VCaP (cell line): ENCODE results near the gene UBALD1.
A peak's percentile ranks its signal among the peaks of the same experiment; 100 is the strongest.

Experiments used
- H3K27ac ChIP-seq: fragments of 450-650 bp; 2 replicates; pipeline ENCODE4 v1.5.1; 2017
- TF ChIP-seq, protein P1 (sequence below): fragments of 450-650 bp; conservative IDR thresholded peaks from 2 replicates; pipeline ENCODE4 v1.5.1; 2017; ENCODE audit warnings: mild to moderate bottlenecking, moderate library complexity

UBALD1 gene

DNA sequence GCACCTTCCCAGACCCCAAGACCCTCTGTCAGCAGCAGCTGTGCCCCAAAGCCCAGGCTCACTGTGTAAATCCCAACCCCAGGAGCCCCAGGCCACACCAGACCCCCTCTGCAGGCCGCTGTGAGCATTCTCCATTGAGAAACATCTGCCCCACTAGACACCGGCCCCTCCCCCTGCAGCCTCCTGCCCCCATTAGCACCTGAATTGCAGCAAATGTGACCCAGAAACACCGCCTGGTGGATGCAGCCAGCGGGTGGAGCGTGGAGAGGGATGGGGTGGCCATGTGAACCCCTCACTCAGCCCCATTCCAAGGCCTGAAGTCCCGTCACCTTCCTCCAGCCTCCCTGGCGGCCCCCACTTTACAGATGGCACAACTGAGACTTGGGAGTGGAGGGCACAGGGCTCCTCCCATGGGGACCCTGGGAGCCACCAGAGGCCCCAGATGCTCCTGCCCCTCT lies 2.2 kb downstream of the UBALD1 start:
- TF ChIP-seq, protein P1, sequence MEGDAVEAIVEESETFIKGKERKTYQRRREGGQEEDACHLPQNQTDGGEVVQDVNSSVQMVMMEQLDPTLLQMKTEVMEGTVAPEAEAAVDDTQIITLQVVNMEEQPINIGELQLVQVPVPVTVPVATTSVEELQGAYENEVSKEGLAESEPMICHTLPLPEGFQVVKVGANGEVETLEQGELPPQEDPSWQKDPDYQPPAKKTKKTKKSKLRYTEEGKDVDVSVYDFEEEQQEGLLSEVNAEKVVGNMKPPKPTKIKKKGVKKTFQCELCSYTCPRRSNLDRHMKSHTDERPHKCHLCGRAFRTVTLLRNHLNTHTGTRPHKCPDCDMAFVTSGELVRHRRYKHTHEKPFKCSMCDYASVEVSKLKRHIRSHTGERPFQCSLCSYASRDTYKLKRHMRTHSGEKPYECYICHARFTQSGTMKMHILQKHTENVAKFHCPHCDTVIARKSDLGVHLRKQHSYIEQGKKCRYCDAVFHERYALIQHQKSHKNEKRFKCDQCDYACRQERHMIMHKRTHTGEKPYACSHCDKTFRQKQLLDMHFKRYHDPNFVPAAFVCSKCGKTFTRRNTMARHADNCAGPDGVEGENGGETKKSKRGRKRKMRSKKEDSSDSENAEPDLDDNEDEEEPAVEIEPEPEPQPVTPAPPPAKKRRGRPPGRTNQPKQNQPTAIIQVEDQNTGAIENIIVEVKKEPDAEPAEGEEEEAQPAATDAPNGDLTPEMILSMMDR = no peak
- peak overlapping the region; percentile 90 for H3K27ac ChIP-seq

DNA sequence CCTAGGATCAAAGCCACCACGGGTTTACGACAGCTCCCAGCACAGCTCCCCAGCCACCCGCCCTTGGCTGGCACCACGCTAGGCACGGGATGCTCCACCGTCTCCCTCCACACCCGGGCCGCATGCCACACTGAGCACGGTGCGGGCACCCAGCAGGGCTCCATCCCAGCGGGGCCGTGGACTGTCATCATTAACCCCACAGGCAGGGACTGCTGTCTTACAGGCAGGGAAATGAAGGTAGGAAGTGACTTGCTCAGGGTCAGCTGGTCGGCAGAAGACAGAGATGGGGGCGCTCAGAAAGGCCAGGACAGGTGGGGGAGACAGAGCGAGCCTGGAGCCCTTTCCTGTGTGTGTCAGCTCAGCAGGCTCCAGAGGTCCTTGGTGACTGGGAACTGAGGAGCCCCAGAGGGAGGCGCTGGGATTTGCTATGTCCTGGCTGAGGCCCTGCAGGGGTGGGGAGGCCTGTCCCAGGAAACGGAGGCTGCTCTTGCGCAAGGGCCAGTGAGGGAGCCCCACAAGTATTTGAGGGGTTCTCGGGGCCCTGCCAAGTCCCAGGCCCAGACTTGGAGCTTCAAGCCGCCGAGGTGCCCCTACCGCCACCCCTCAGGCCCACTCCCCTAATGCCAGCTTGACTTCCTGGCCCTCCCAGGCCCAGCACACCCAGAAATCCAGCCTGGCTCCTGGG lies 3.2 kb downstream of the UBALD1 start:
- H3K27ac ChIP-seq = no peak overlapping the region
- TF ChIP-seq, protein P1 = no peak

DNA sequence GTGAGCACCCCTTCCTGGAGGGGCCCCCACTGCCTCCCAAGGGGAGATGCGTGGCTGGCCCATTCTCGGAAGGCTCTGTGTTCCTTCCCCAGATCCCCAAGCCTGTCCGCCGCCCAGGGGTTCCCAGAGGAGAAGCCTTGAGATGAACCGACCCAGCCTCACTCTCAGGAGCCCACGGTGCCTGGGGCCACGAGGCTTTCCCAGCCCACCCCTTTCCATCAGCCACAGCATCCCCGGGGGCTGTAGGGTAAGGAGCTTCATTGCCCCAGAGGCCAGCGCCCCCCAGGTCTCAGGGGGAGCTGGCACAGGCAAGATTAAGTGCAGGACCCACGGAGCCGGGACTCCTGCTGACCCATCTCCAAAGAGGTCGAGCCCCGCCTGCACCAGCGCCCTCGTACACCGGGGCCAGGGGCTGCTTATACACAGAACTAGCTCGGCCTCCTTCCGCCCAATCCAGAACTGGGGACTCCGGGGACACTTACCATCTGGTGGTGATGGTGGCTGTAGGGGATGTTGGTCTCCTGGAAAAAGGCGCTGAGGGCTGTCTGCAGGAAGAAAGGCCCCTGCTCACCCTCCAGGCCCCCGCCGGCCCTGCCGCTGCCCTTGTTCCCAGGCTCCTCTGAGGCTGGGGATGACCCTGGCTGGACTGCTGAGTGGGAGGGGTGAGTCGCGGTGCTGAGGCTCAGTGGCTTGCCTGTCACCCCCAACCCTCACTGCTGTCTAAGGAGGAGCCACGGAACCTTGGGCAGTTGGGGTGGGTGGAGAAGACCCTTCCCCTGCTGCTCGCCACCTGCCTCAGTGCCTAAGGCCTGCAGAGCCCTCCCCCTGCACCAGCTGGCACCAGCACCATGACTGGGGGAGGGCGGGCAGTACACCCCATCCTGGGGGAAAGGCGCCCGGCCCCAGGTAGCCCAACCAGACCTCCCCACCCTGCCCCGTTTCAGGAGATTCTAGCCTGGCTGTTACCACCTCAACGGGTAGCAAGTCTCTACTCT lies 4.4 kb downstream of the UBALD1 start:
- TF ChIP-seq, protein P1 = no peak
- H3K27ac ChIP-seq = no peak overlapping the region

DNA sequence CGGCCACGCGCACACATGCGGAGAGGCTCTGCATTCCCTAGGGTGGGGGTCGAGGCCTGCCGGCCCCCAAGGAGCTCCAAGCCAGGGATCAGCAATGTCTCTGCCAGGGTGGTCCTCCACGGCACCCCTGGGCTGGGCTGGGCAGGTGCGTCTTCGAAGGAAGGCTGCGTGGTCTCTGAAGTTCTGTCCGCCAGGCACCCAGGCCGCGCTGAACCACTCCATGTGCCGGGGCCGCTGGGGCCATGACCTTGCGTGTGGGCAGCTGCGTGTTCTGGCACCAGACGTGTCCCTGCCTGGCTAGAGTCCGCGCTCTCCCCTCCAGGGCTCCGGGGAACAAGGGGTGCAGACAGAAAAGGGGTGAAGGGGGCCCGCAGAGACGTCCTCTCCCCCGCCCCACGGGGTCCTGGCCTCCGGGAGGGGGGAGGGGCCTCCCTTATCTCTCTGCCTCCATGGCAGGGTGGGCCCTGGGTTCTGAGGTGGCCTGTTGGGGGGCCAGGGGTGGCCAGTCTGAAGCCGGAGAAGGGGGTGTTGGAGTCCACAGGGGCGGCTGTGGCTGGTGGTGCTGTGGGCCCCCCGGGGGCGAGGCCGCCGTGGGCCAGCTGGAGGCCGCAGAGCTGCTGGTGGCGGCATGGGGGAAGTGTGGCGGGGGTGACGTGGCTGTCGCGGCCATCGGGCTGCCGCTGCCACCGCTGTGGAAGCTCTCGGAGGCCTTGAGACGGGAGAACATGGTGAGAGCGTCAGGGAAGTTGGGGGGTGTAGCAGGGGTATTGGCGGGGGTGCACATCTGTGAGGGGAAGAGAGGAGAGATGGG lies 5.3 kb downstream of the UBALD1 start:
- TF ChIP-seq, protein P1 = no peak
- no peak overlapping the region for H3K27ac ChIP-seq

GRCh38 chr16:4608704-4608980 lies 6.0 kb downstream of the UBALD1 start:
- H3K27ac ChIP-seq = no peak overlapping the region
- TF ChIP-seq, protein P1 = no peak

DNA sequence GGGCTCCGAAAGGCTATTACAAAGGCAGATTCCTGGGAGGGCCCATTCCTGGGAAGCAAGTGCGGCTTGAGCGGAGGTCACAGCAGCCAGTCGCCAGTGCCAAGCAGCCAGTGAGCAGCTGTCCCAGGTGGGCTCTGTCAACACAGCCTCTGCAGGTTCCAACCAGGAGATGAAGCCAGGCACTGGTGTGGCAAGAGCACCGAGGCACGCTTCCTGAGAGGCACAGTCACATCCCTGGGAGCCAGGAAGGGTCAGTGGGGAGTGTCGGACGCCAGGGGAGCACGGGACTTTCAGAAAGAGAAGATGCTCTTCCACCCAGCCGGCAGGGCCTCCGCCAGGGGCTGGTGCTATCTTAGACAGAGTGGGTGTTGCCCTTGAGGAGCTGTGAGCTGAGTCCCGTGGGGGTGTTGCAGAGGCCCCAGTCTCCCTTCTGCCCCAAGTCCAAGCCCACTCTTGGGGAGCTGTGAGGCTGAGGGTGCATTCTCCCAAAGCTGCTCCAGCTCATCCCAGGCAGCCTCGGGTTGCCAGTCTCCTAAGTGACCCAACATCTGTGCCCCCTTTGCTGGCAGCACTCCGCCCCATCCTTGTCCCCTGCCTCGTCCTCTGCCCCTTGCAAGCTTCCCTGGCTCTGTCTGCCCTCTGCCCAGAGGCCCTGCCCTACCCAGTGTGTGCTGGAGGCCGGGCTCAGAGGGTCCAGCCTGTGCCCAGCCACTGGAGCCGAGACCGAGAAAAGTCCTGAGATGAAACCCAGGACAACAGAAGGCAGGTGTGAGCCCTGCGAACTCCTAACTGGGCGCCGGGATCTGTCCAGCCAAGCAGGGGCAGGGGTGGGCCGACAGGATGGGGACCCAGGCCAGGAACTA lies 6.6 kb downstream of the UBALD1 start:
- TF ChIP-seq, protein P1 = no peak
- H3K27ac ChIP-seq = no peak overlapping the region
